Fibroblast of gingiva (primary cell): ENCODE measurements around the gene FAM186B.

Experiments used
- DNase-seq: peaks from one replicate; pipeline ENCODE4 v3.0.0-alpha.2; 2011; ENCODE audit warnings: low read depth

Gene FAM186B

GRCh38 chr12:49609875-49610154 lies 4.4 kb upstream of the FAM186B start:
- peak; percentile 56 for DNase-seq

GRCh38 chr12:49609059-49609874 lies 3.8 kb upstream of the FAM186B start:
- DNase-seq, result no peak

GRCh38 chr12:49604856-49605255 lies 583 bp downstream of the FAM186B start:
- no peak for DNase-seq

- DNase-seq, result no peak
These were observed 1.7 kb downstream of the FAM186B start for GRCh38 chr12:49603721-49604120.

GRCh38 chr12:49599961-49600360 lies 5.5 kb downstream of the FAM186B start:
- DNase-seq, result no peak

- no peak for DNase-seq
These were observed 6.9 kb downstream of the FAM186B start for GRCh38 chr12:49598527-49598926.

- DNase-seq, result no peak
These were observed 16.5 kb downstream of the FAM186B start for GRCh38 chr12:49588721-49589516.

- DNase-seq, result no peak
These were observed 17.2 kb downstream of the FAM186B start for GRCh38 chr12:49588281-49588680.

GRCh38 chr12:49587174-49587908 lies 18.1 kb downstream of the FAM186B start:
- DNase-seq, result no peak

GRCh38 chr12:49585477-49586459 lies 19.7 kb downstream of the FAM186B start:
- no peak for DNase-seq

- no peak for DNase-seq
These were observed 20.8 kb downstream of the FAM186B start for GRCh38 chr12:49584591-49584990.

GRCh38 chr12:49583366-49584094 lies 21.9 kb downstream of the FAM186B start:
- DNase-seq, result no peak

- DNase-seq, result peak; percentile 22
These were observed 22.6 kb downstream of the FAM186B start for GRCh38 chr12:49582850-49583249.

- no peak for DNase-seq
These were observed 23.2 kb downstream of the FAM186B start for GRCh38 chr12:49582201-49582600.

- peak; percentile 63 for DNase-seq
These were observed 24.6 kb downstream of the FAM186B start for GRCh38 chr12:49580572-49581535.

GRCh38 chr12:49578471-49579112 lies 26.8 kb downstream of the FAM186B start:
- no peak for DNase-seq

- no peak for DNase-seq
These were observed 27.7 kb downstream of the FAM186B start for GRCh38 chr12:49577589-49578315.

GRCh38 chr12:49568442-49569162 lies 36.8 kb downstream of the FAM186B start:
- no peak for DNase-seq
